EL (cell line): ENCODE measurements around the gene PRDM15.

Source experiments
- DNase-seq: peaks from one replicate; pipeline ENCODE4 v3.0.0-alpha.2; 2016

PRDM15 gene

DNA sequence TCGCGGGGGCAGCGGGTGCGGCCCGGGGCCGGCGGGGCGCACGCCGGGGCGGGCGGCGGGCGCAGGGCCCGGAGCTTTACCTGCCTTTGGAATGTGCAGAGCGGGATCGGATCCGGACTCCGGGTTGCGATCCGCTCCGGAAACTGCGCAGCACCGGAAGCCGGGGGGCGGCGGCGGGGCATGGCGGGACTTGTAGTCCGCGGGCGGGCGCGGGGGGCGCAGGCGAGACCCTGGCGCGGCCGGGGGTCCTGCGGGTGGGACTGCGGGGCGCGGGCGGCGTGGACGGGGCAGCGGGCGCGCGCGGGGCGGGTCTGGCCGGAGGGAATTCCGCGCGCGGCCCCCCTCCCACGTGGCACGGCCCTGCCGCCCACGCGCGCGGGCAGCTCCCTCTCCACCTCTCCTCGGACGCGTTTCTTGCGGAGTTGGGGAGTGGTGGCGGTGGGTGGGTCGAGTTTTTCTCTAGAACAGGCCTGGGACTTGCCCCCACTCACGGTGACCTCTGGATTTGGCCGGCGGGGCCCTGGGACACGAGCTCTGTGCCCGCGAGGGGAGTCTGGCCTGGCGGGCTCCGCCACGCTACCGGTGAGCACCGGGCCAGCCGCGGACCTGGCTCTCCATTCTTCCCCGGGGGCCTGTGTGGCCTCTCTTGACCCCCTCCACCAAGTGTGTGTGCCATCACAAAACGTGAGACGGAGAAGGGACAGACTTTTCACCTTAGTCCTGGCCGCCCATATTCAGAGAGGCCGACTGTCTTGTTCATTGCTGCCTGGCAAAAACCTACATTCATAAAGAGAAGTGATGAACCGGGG, at the start of gene PRDM15:
TSS of gene PRDM15 (minus strand) at position 155 of the 809 bp plus-strand sequence. CDS start 18,981 bp downstream, outside the sequence.
- peak; percentile 79 for DNase-seq

GRCh38 chr21:41928621-41929220, 49.6 kb upstream of the PRDM15 start:
- DNase-seq: no peak

- no peak for DNase-seq
These were observed 48.7 kb upstream of the PRDM15 start for GRCh38 chr21:41927727-41928409.

- DNase-seq: no peak
These were observed 47.6 kb upstream of the PRDM15 start for GRCh38 chr21:41926807-41927171.

- peak; percentile 45 for DNase-seq
These were observed 47.1 kb upstream of the PRDM15 start for GRCh38 chr21:41926117-41926806.

DNA sequence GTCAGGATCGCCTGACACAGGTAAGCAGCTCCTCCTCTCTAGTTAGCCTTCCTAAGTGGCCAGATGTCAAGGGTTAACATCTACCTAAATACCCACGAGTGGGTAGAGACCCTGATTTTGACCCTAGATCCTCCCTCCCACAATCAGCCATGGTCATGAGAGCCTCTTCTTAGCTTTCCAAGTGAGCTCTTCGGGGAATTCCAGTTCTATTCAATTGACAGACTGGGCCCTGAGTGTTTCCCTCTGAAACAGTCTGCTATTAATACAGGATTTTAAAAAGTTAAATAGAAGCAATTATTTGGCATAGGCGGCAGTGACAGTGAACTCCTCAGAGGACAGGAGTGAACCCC, 46.6 kb upstream of the PRDM15 start:
- no peak for DNase-seq

DNA sequence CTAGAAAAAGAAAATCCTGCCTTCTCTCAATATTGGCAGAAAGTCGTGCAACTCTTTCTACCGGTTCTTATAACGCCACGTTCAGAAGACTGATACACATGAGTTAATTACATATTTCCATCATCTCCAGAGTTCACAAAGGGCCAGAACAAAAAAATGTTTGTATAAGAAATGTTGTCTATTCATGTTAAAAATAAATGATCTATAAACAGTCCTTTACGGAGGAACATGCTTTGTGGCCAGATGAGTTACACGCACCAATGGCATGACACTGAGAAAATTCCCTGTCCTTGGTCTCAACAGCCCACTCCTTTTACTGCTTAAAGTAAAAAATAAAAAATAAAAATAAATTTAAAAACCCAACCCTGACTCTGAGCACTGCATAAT, 45.2 kb upstream of the PRDM15 start:
- DNase-seq: no peak

DNA sequence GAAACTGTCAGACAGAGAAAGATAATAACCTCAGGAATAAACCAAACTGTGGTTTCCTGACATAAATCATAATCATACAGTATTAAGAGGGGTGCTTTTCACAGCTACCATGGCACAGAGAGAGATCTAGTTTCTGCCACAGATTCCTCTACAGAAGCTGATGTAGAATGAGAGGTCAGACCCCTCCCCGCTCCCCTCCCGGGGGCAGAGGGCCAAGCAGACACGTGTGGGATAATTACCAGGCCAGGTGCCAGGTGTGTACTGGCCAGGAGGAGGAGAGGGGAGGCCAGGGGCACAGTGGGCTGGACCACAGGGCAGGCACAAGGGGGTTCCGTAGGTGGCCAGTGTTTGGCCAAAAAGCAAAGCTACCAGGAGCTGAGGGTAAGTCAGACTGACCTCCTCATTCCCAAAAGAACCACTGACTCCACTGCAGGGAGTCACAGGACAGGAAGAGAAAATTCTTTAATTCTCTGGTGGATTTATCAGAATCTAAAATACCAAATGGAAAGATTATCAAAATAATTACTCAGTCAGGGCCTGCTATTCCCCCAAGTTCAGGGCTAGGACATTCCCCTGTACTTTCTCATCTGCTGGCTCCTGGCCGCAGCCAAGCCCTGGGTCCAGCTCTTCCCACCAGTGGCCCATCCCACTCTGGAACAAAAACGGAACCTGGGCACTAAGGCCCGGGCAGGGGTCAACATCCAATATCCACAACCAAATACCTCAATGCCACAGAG, 44.7 kb upstream of the PRDM15 start:
- no peak for DNase-seq

DNA sequence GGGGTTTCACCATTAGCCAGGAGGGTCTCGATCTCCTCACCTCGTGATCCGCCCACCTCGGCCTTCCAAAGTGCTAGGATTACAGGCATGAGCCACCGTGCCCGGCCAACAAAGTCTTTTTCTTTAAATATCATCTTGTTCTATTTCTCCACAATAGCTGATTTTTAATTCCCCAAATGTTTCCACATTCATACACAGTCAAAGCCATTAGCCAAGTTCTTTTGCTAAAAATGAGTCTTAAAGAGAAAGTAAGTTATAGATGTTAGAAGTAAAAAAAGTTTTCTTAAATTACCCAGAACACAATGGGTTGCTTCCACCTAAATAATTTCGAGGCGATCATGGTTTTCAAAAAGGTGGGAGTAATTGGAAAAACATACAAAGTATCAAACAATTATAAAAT, 44.0 kb upstream of the PRDM15 start:
- DNase-seq: no peak

GRCh38 chr21:41921021-41921420, 41.9 kb upstream of the PRDM15 start:
- DNase-seq: no peak

DNA sequence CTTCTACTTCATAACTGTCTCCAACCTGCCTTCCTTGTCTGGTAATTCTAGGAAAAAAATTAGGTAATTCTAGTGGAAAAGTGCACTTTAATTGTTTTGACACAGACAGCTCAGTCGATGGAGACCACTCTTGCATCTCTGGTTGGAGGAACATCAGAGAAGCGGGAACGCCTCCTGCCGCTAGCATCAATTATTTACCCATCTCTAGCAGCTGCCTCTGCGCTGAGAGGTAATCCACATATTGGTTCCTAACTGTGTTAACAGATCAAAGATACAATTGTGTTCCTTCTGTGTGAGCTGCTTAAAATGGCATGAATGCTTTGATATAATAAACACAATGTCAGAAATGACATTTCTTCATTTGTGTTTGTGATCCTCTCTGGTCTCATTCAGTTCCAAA, 41.3 kb upstream of the PRDM15 start:
- no peak for DNase-seq

DNA sequence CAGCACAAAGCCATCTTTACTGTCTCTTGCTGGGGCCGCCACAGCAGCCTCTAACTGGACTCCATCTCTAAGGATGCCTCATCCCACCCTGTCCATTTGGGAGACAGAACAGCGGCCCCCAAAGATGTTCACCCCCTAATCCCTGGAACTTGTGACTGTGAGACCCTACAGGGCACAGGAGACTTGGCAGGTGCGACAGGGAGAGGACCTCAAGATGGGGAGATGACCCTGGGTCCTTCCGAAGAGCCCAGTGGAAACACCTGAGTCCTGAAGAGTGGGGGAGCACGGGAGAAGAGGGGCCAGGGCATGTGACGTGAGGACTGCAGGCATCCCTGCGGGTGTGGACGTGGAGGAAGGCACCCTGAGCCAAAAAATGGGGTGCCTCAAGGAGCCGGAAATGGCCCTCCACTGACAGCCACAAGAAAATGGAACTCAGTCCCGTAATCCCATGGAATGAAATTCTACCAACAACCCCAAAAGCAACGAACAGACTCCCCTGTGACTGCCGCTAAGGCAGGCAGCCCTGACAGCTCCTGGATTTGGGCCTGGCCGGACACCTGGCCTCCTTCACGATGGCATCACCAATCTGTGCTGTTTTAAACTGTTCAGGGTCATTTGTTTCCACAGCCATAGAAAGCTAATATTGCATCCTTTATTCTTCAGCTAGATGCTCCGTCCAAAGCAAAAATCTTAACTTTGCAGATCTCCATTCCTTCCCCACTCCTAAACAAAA, 40.7 kb upstream of the PRDM15 start:
- DNase-seq: no peak

- no peak for DNase-seq
These were observed 39.6 kb upstream of the PRDM15 start for GRCh38 chr21:41918561-41919358.

DNA sequence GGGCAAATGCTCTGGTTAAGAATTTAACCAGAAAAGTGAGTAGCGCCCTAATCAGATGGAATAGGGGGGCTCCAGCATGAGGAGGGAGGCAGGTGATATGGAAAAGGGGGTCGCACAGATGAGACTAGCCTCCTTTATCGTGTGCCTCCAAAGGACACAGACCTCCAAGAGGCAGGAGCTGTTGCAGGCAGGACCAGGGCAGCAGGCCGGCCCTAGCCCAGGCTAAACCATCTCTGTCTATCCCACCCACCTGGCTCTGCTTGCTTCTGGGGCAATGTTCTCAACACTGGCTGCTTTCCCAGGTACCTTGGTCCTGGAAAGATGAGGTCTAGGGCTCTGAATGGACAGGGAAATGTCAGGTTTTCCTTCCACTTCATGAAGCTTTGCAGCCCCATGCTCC, 38.4 kb upstream of the PRDM15 start:
- no peak for DNase-seq

GRCh38 chr21:41916888-41917433, 37.8 kb upstream of the PRDM15 start:
- DNase-seq: no peak

DNA sequence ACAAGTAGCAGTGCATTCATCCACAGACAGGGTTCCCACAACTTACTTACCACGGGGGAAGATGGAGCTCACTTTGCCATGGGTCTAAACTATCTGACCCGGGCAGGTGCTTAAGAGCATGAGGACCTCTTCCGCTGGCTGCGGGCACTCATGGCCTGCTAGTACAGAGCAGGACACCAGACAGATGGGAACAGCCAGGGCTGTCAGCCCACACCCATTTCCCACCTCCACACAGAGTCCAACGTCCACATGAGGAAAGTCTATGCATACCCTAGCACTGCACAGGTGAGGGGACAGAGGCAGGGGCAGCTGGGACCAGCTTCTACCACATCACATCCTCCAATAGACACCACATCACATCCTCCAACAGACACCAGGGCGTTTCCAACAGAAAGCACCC, 35.8 kb upstream of the PRDM15 start:
- DNase-seq: no peak

GRCh38 chr21:41914358-41914757, 35.2 kb upstream of the PRDM15 start:
- no peak for DNase-seq

- no peak for DNase-seq
These were observed 34.1 kb upstream of the PRDM15 start for GRCh38 chr21:41913230-41913629.

- DNase-seq: no peak
These were observed 29.7 kb upstream of the PRDM15 start for GRCh38 chr21:41908829-41909228.

- no peak for DNase-seq
These were observed 28.5 kb upstream of the PRDM15 start for GRCh38 chr21:41907496-41908258.
